DND-41 (cell line): ENCODE data around the gene NCBP1.

Source experiments
- EZH2 ChIP-seq: IDR thresholded peaks from 3 replicates; pipeline ENCODE4 v1.6.1; 2012; ENCODE audit warnings: borderline replicate concordance, low read depth, mild to moderate bottlenecking, moderate library complexity, low read length, inconsistent platforms; ENCODE audit not compliant: severe bottlenecking
- TF ChIP-seq, protein P1 (sequence below): IDR thresholded peaks from 2 replicates; pipeline ENCODE4 v1.5.1; 2012; ENCODE audit warnings: borderline replicate concordance, low read length, moderate library complexity, mild to moderate bottlenecking; ENCODE audit not compliant: poor library complexity, severe bottlenecking; ENCODE audit errors: extremely low read depth

DNA sequence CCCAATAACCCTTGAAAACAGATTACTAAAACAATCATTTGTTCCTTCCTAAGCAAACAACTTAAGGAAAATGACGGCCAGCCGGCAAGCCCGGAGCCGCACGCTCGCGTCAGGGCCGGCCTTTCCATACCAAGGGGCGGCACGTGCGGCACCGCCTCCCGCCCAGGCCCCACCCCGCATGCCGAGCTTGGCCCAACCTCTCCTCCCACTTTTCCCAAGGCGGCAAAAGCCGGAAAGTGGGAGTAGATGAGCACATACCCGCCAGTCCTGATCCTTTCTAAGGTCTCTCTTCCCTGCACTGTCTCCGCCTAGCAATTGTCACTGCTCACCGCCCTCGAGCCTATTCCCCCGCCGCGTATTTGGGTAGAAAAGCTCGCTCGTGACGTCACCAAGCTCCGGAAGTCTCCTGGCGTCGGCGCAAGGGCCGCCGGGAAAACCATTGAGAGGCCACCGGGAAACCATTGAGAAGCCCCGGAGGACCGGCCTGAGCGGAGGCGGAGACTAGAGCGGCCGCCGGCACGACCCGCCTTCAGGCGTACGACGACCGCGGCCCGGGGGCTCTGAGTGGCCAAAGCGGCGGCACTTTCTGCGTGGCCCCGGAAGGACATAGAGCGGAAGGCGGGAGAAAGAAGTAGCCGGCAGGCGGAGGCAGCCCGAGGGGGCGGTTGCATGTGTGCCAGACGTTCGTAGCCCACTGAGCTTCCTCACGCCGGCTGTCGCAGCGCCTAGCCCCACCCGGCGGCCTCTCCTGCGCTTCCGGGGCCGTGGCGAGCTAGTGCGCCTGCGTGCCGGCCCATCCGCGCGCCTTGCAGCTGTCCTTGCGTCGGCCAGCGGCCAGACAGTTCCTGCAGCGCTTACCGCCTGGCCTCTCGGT is at the start of gene NCBP1, which contains the start of gene TSTD2:
- TF ChIP-seq, protein P1, sequence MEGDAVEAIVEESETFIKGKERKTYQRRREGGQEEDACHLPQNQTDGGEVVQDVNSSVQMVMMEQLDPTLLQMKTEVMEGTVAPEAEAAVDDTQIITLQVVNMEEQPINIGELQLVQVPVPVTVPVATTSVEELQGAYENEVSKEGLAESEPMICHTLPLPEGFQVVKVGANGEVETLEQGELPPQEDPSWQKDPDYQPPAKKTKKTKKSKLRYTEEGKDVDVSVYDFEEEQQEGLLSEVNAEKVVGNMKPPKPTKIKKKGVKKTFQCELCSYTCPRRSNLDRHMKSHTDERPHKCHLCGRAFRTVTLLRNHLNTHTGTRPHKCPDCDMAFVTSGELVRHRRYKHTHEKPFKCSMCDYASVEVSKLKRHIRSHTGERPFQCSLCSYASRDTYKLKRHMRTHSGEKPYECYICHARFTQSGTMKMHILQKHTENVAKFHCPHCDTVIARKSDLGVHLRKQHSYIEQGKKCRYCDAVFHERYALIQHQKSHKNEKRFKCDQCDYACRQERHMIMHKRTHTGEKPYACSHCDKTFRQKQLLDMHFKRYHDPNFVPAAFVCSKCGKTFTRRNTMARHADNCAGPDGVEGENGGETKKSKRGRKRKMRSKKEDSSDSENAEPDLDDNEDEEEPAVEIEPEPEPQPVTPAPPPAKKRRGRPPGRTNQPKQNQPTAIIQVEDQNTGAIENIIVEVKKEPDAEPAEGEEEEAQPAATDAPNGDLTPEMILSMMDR = peak; percentile 17
- TF ChIP-seq EZH2 = no peak
